ENCODE results near the gene ODAM. TPM values are rescaled to one million over a fixed set of nuclear protein-coding genes. Genes with fewer than 3 reads are reported as not detected.

The ODAM gene
- total RNA-seq, 1 donor from 2014 or later: not detected

DNA sequence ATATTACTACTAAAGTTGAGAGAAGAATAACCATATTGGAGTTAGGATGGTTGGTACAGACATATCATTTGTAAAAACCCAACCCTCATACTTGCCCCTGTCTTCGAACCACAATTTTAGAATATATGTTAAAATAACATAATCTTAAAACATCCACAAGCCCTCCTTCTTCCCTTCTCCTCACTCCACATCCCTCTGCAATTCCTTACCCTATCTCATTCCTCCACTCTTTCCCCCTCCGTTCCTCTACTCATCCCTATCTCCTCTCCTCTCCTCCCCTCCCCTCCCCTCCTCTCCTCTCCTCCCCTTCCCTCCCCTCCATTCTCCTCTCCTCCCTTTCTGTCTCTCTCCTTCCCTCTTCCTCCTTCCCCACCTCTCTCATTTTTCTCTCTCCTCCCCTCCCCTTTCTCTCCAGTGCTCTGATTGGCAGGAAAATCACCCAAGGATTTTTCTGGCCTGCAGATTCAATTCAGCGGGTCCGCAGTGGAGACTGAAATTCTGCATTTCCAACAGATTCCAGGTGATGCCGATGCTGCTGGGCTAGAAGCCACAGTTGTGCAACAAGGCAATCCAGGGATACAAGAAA is 17.4 kb upstream of the ODAM start:
- TF ChIP-seq, protein P1, sequence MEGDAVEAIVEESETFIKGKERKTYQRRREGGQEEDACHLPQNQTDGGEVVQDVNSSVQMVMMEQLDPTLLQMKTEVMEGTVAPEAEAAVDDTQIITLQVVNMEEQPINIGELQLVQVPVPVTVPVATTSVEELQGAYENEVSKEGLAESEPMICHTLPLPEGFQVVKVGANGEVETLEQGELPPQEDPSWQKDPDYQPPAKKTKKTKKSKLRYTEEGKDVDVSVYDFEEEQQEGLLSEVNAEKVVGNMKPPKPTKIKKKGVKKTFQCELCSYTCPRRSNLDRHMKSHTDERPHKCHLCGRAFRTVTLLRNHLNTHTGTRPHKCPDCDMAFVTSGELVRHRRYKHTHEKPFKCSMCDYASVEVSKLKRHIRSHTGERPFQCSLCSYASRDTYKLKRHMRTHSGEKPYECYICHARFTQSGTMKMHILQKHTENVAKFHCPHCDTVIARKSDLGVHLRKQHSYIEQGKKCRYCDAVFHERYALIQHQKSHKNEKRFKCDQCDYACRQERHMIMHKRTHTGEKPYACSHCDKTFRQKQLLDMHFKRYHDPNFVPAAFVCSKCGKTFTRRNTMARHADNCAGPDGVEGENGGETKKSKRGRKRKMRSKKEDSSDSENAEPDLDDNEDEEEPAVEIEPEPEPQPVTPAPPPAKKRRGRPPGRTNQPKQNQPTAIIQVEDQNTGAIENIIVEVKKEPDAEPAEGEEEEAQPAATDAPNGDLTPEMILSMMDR (IDR thresholded peaks at IDR 0.05; ENCODE audit: insufficient read depth, low read length, poor library complexity, severe bottlenecking): no peak

DNA sequence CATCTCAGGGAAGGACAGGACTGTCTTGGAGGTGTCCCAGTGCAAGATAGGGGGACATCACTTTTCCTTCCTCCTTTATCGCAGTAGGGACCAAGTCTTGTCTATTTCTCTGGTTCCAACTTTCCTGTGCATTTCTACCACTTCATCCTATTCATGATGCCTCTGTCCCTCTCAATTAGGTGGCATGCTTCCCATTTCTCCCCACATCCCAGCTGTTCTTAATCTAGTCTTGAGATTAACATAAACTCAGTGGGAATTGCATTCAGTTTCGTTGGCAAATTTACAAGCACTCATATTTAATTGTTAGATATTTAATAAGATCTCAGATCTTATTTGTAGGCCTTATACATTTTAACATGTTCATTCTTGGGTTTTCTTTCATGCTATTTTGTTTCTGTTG is 15.7 kb upstream of the ODAM start:
- Histone ChIP-seq H3K4me3 (ENCODE audit: low read depth, low read length) (no peak overlapping the region), H3K27me3 (ENCODE audit: control insufficient read depth, insufficient read depth, low read length) (no peaks in the 10 kb centered on the region), H3K36me3 (ENCODE audit: control insufficient read depth, insufficient read depth, low read length) (no peaks in the 10 kb centered on the region)
- TF ChIP-seq, protein P1 (IDR thresholded peaks at IDR 0.05; ENCODE audit: insufficient read depth, low read length, poor library complexity, severe bottlenecking): no peak
- no peak for DNase-seq (ENCODE audit: low read depth)

More for the DNA sequence above, 17.4 kb upstream of the ODAM start:
- Histone ChIP-seq H3K36me3 (ENCODE audit: control insufficient read depth, insufficient read depth, low read length) (no peaks in the 10 kb centered on the region), H3K27me3 (ENCODE audit: control insufficient read depth, insufficient read depth, low read length) (no peaks in the 10 kb centered on the region), H3K4me3 (ENCODE audit: low read depth, low read length) (no peak overlapping the region)
- DNase-seq (ENCODE audit: low read depth): no peak

DNA sequence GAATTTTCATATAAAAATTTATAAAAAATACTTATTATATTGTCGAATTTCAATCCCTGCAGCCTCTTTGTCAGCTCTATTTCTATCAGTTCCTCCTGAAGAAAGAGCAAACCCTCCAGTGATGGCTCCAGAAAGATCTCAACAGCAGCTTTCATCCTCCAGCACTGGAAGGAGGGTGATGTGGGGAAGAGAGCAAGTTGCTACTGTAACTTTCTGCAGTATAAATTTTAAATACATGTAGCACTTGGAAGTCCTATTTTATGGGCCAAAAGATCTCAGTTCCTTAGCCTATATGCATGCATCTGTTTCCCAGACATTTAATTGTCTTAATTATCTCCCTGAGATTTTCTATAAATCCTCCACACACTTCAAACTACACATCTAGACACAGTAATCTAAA is 13.7 kb upstream of the ODAM start:
- no peak overlapping the region for H3K4me3 ChIP-seq (ENCODE audit: low read depth, low read length)
- no peaks in the 10 kb centered on the region for H3K27me3 ChIP-seq (ENCODE audit: control insufficient read depth, insufficient read depth, low read length)
- TF ChIP-seq, protein P1 (IDR thresholded peaks at IDR 0.05; ENCODE audit: insufficient read depth, low read length, poor library complexity, severe bottlenecking): no peak
- H3K36me3 ChIP-seq (ENCODE audit: control insufficient read depth, insufficient read depth, low read length): no peaks in the 10 kb centered on the region
- no peak for DNase-seq (ENCODE audit: low read depth)

DNA sequence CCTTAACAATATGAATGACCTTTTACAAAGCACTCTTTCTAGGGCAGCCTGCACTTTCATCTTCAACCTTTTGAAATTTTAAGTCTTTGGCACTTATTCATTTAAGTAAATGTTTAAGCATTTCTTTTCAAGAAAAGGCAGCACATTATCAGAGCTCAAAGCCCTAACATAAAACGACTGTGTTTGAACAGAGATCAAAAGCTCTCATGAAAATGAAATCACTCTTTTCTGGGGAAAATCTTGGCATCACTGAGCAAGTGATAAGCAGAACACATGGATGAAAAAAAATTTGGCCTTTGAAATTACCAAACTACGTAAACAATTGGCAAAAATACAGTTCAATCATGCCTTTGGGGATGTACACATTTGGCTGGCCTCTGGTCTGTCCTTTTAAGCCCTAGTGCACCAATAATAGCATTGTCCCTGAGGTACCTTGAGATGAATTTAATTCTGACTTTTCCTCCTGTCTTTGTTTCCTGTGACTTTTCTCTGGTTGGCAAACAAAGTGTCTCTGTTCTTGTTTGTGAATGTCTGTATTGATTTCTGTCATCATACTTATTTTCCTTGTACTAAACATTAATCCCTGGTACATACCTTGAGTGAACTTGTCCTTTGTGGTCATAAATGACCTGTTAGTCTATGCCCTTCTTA is 12.9 kb upstream of the ODAM start:
- TF ChIP-seq, protein P1 (IDR thresholded peaks at IDR 0.05; ENCODE audit: insufficient read depth, low read length, poor library complexity, severe bottlenecking): no peak
- H3K36me3 ChIP-seq (ENCODE audit: control insufficient read depth, insufficient read depth, low read length): no peaks in the 10 kb centered on the region
- no peaks in the 10 kb centered on the region for H3K27me3 ChIP-seq (ENCODE audit: control insufficient read depth, insufficient read depth, low read length)
- no peak for DNase-seq (ENCODE audit: low read depth)
- H3K4me3 ChIP-seq (ENCODE audit: low read depth, low read length): no peak overlapping the region

DNA sequence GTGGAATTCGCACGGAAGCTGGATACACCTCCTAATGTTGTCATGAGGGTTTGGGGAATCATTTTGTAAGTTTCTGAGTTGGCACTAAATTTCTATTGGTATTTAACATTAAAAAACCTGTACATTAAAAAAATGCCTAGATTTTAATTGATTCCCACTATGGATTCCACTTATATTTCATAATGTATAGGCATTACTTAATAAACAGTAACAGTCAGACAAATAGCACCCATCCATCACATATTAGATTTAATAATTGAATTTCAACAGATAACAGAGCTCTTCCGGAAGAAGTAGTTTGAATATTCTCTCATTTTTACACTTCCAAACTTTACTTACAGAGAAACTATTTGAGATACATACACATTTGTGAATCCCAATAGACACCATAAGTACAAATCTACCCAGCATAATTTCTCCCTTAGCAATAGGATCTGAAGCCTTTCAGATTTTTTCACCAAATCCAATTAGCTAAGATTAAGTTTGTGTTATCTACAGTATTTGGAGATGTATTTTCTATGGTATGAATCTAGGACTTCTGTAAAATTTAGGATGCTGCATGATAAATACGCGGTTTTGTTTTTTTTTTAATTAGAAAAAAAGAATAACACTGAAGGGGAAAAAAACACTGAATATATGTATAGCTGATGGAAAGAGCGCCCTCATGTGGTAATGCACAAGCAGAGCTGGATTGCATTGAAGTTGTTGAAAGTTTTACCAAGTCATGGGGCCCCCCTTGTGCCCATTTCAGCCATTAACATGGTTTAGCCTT is 12.2 kb upstream of the ODAM start:
- DNase-seq (ENCODE audit: low read depth): peak; percentile 5
- TF ChIP-seq, protein P1 (IDR thresholded peaks at IDR 0.05; ENCODE audit: insufficient read depth, low read length, poor library complexity, severe bottlenecking): peak; percentile 75
- no peak overlapping the region for H3K4me3 ChIP-seq (ENCODE audit: low read depth, low read length)

More for the DNA sequence above, 12.2 kb upstream of the ODAM start:
- no peaks in the 10 kb centered on the region for H3K27me3 ChIP-seq (ENCODE audit: control insufficient read depth, insufficient read depth, low read length)
- H3K36me3 ChIP-seq (ENCODE audit: control insufficient read depth, insufficient read depth, low read length): no peaks in the 10 kb centered on the region
